HepG2 (cell line): ENCODE results near the gene RHBDD3. TPM values are rescaled to one million over a fixed set of nuclear protein-coding genes. Genes with fewer than 3 reads are reported as not detected.

Source experiments
- ATAC-seq: fragments of 200-7000 bp; cut with Tn5 transposase; 3 replicates; pipeline ENCODE4 v1.9.1; 2020; ENCODE audit warnings: mild to moderate bottlenecking, moderate library complexity
- BruUV-seq: library from RNA; stranded (reverse); fragments of 400-500 nt; replicated peaks from 2 replicates; lab custom pipeline; 2021; lab: Mats Ljungman, UMichigan
- CTCF ChIA-PET: fragments of 300-600 bp; formaldehyde crosslinking; extraction: SDS; loops from one replicate; lab custom pipeline; 2021; ENCODE audit warnings: low total read pairs, inconsistent platforms, low intra/inter-chr PET ratio; lab: Yijun Ruan, JAX
- POLR2A ChIA-PET: fragments of 350-600 bp; sonication (Branson Sonifier 250); formaldehyde crosslinking; loops from one replicate; lab custom pipeline; 2020; ENCODE audit warnings: antibody characterized with exemption, inconsistent platforms; lab: Yijun Ruan, JAX
- DNase-seq: peaks from one replicate; pipeline ENCODE4 v3.0.0-alpha.2; 2015; ENCODE audit warnings: low spot score
- FAIRE-seq: peaks from 3 replicates; lab custom pipeline; 2011; peaks lifted over from hg19 to GRCh38; lab: Jason Lieb, UNC
- H2AFZ ChIP-seq: one replicate; pipeline ENCODE4 v1.6.1; 2011; ENCODE audit warnings: low read length, inconsistent platforms
- H3K27ac ChIP-seq: fragments of 300-600 bp; 3 replicates; pipeline ENCODE4 v1.8.0; 2011; ENCODE audit warnings: mixed run types, mild to moderate bottlenecking, mixed read lengths, low read length, inconsistent platforms; ENCODE audit not compliant: insufficient read depth; ENCODE audit errors: extremely low read length
- H3K27me3 ChIP-seq, 2 experiments: fragments of 200-600 bp in 1 of 2; 2 replicates in 1 of 2; 3 replicates in 1 of 2; pipeline versions ENCODE4 v1.6.0 to v1.8.0; 2011; ENCODE audit warnings: low read length in 2 of 2, mild to moderate bottlenecking in 2 of 2, moderate library complexity in 2 of 2, inconsistent platforms in 1 of 2; ENCODE audit not compliant: insufficient read depth in 2 of 2, control insufficient read depth in 1 of 2
- H3K36me3 ChIP-seq, 2 experiments: fragments of 200-600 bp in 1 of 2; replicated peaks in 1 of 2; 2 replicates in 1 of 2; 3 replicates in 1 of 2; pipeline versions ENCODE4 v1.5.1 to v1.8.0; 2011; ENCODE audit warnings: low read length in 2 of 2, inconsistent platforms in 1 of 2; ENCODE audit not compliant: insufficient read depth in 2 of 2, control insufficient read depth in 1 of 2
- H3K4me1 ChIP-seq: 2 replicates; pipeline ENCODE4 v1.5.1; 2012; ENCODE audit warnings: low read length, inconsistent platforms; ENCODE audit not compliant: insufficient read depth
- H3K4me2 ChIP-seq: 2 replicates; pipeline ENCODE4 v1.6.0; 2011; ENCODE audit warnings: low read depth, low read length, inconsistent platforms
- H3K4me3 ChIP-seq, 3 experiments: fragments of 200-600 bp in 1 of 3; sonication (generic), shearing (Covaris generic) in 1 of 3; replicated peaks in 1 of 3; 2 replicates each; pipeline ENCODE4 v1.5.1; 2011 to 2016; ENCODE audit warnings: low read length in 3 of 3, inconsistent platforms in 2 of 3, low read depth in 2 of 3, mild to moderate bottlenecking in 2 of 3, control low read depth in 1 of 3, mixed read lengths in 1 of 3; ENCODE audit not compliant: insufficient read depth in 1 of 3
- H3K79me2 ChIP-seq: one replicate; pipeline ENCODE4 v1.6.1; 2011; ENCODE audit warnings: low read length, inconsistent platforms; ENCODE audit not compliant: insufficient read depth
- H3K9ac ChIP-seq: 2 replicates; pipeline ENCODE4 v1.6.0; 2011; ENCODE audit warnings: mild to moderate bottlenecking, low read depth, low read length, inconsistent platforms; ENCODE audit not compliant: insufficient read depth
- H3K9me3 ChIP-seq: 2 replicates; pipeline ENCODE4 v1.5.1; 2012; ENCODE audit warnings: mild to moderate bottlenecking, low read length
- H4K20me1 ChIP-seq: 2 replicates; pipeline ENCODE4 v1.6.0; 2011; ENCODE audit warnings: inconsistent platforms, mild to moderate bottlenecking, low read length, moderate library complexity; ENCODE audit not compliant: insufficient read depth
- ARHGAP35 ChIP-seq: sonication (generic); formaldehyde crosslinking; IDR thresholded peaks from 2 replicates; pipeline ENCODE4 v1.9.0; 2022; ENCODE audit warnings: mild to moderate bottlenecking, inconsistent platforms, moderate library complexity, missing genetic modification reagents, borderline replicate concordance
- ATF7 ChIP-seq, 2 experiments: fragments of 450-650 bp in 1 of 2; sonication (generic) in 1 of 2; formaldehyde crosslinking in 1 of 2; IDR thresholded peaks; 2 replicates each; pipeline versions ENCODE4 v1.4.0 to v1.6.1; 2016 to 2020; ENCODE audit warnings: antibody characterized with exemption in 1 of 2, mild to moderate bottlenecking in 1 of 2, missing genetic modification reagents in 1 of 2
- ESRRA ChIP-seq: sonication (generic); formaldehyde crosslinking; IDR thresholded peaks from 2 replicates; pipeline ENCODE4 v1.5.1; 2020; ENCODE audit warnings: mild to moderate bottlenecking, low read depth, missing genetic modification reagents
- ETV5 ChIP-seq: IDR thresholded peaks from 2 replicates; pipeline ENCODE4 v1.6.1; 2018; ENCODE audit warnings: missing biosample characterization, missing genetic modification reagents, inconsistent platforms, borderline replicate concordance
- HDAC1 ChIP-seq: sonication (generic); formaldehyde crosslinking; IDR thresholded peaks from 2 replicates; pipeline ENCODE4 v1.5.1; 2020; ENCODE audit warnings: mild to moderate bottlenecking, missing genetic modification reagents
- MTA3 ChIP-seq: sonication (generic); formaldehyde crosslinking; IDR thresholded peaks from 2 replicates; pipeline ENCODE4 v1.4.0; 2020; ENCODE audit warnings: missing genetic modification reagents
- SMARCC2 ChIP-seq: fragments of 450-650 bp; IDR thresholded peaks from 2 replicates; pipeline ENCODE4 v1.6.1; 2017; ENCODE audit warnings: antibody characterized with exemption, mild to moderate bottlenecking
- TBX2 ChIP-seq: sonication (generic); formaldehyde crosslinking; IDR thresholded peaks from 2 replicates; pipeline ENCODE4 v1.5.0; 2020; ENCODE audit warnings: missing genetic modification reagents, mild to moderate bottlenecking, borderline replicate concordance
- XBP1 ChIP-seq: sonication (generic); formaldehyde crosslinking; IDR thresholded peaks from 2 replicates; pipeline ENCODE4 v1.5.0; 2020; ENCODE audit warnings: missing genetic modification reagents
- ZC3H4 ChIP-seq: sonication (generic); formaldehyde crosslinking; IDR thresholded peaks from 2 replicates; pipeline ENCODE4 v1.4.0; 2020; ENCODE audit warnings: missing genetic modification reagents, borderline replicate concordance
- ZMYM3 ChIP-seq: sonication (generic); formaldehyde crosslinking; IDR thresholded peaks from 2 replicates; pipeline ENCODE4 v1.5.1; 2020; ENCODE audit warnings: mild to moderate bottlenecking, missing genetic modification reagents
- ZNF354B ChIP-seq: sonication (generic); formaldehyde crosslinking; IDR thresholded peaks from 2 replicates; pipeline ENCODE4 v1.8.0; 2022; ENCODE audit warnings: mild to moderate bottlenecking, missing genetic modification reagents
- ZNF451 ChIP-seq: sonication (generic); formaldehyde crosslinking; IDR thresholded peaks from 2 replicates; pipeline ENCODE4 v1.5.0; 2020; ENCODE audit warnings: mild to moderate bottlenecking, missing genetic modification reagents
- ZNF570 ChIP-seq: sonication (generic); formaldehyde crosslinking; IDR thresholded peaks from 2 replicates; pipeline ENCODE4 v1.4.0; 2020; ENCODE audit warnings: mild to moderate bottlenecking, missing genetic modification reagents, borderline replicate concordance
- ZNF614 ChIP-seq: IDR thresholded peaks from 2 replicates; pipeline ENCODE4 v1.6.1; 2018; ENCODE audit warnings: missing biosample characterization, missing genetic modification reagents, inconsistent platforms, borderline replicate concordance
- ZNF749 ChIP-seq: sonication (generic); formaldehyde crosslinking; IDR thresholded peaks from 2 replicates; pipeline ENCODE4 v1.8.0; 2022; ENCODE audit warnings: mild to moderate bottlenecking, missing genetic modification reagents, moderate library complexity, borderline replicate concordance
- WGBS: methylation state at CpG from one replicate; pipeline ENCODE4 v1.1.6; 2017; ENCODE audit warnings: low lambda C conversion rate; 5-methylcytosine and 5-hydroxymethylcytosine counted together
- in situ Hi-C: cut with HindIII; loops from 2 replicates; pipeline ENCODE4 v1.10.0; 2017; ENCODE audit warnings: low pct_unique_long_range_greater_than_20kb; ENCODE audit not compliant: extremely low pct_ligation_motif_present
- intact Hi-C: fragments of 100-400 bp; cut with micrococcal nuclease; formaldehyde crosslinking; loops from one replicate; pipeline ENCODE4 v1.10.0; 2022; ENCODE audit not compliant: unreplicated experiment
- polyA plus RNA-seq, 8 experiments: library from polyadenylated mRNA; depleted of rRNA in 3 of 8; stranded (reverse) in 7 of 8; unstranded in 1 of 8; fragments of >200 nt; fragmentation: Illumina TruSeq in 4 of 8; extraction: Trizol in 4 of 8; gene quantifications; 2 replicates each; pipeline versions ENCODE4 v1.2.1 to v1.2.3, GENCODE V29; 2011 to 2016; ENCODE audit warnings: low read depth in 4 of 8, missing spikeins in 1 of 8, mixed read lengths in 1 of 8; ENCODE audit not compliant: insufficient read depth in 1 of 8
- total RNA-seq, 5 experiments: library from RNA; depleted of rRNA; stranded (reverse); fragments of >200 nt; fragmentation: Illumina TruSeq; extraction: Trizol; gene quantifications; 2 replicates each; pipeline ENCODE4 v1.2.3, GENCODE V29; 2016; ENCODE audit warnings: low read depth in 1 of 5
- TF ChIP-seq, protein P1 (sequence below): sonication (generic); formaldehyde crosslinking; conservative IDR thresholded peaks from 2 replicates; pipeline ENCODE4 v1.8.1; 2023; ENCODE audit warnings: missing genetic modification reagents
- TF ChIP-seq, protein P2 (sequence below): sonication (generic); formaldehyde crosslinking; IDR thresholded peaks from 2 replicates; pipeline ENCODE4 v1.8.1; 2023; ENCODE audit warnings: mild to moderate bottlenecking, moderate library complexity, missing genetic modification reagents

Gene RHBDD3
- total and polyA plus RNA-seq, 2 of the 13 experiments (the other 11 are each of a cell fraction or from before 2014, with no cell fraction given) = 12.1 to 26.7 TPM

DNA sequence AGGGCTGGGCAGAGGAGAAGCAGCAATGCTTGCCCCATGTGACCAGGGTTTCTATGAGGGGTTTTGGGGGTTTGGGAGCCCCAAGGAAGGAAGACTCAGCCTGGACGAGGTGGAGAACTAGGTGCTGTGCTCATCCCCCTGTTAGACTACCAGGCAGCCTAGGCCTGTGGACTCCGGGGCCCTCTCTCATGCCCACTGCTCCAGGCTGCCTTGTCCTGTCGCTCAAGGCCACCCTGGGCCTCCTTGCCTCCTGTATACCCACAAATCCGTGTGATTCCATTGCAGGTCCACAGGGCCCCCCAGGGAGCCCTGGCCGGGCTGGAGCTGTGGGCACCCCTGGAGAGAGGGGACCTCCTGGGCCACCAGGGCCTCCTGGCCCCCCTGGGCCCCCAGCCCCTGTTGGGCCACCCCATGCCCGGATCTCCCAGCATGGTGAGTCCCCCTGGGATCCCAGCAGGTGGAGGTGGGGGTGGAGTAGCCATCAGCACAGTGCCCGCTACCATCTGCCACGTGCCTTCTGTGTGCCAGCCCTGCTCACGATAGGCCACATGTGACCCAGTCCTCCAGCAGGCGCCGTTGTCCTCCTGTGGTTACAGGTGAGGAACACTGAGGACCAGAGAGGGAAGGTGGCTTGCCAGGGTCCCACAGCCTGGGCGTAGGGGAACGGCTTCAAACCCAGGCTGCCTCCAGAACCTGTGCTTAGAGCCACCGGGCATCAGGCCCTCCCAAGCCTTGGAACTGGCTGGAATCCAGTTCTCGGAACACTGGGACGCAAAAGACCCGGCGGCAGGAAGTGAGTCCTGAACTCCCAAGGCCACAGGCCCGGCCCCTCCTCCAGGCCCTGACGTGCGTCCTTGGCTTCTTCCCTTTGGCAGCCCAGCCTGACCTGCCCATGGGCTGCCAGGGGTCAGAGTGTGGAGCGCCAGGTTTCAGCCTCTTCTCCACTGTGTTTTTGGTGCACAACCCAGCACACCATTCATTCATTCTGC lies 35.5 kb downstream of the RHBDD3 start (continued):
- no peak for TF ChIP-seq ZNF749 (CRISPR knock-in tag)
- TF ChIP-seq, protein P1, sequence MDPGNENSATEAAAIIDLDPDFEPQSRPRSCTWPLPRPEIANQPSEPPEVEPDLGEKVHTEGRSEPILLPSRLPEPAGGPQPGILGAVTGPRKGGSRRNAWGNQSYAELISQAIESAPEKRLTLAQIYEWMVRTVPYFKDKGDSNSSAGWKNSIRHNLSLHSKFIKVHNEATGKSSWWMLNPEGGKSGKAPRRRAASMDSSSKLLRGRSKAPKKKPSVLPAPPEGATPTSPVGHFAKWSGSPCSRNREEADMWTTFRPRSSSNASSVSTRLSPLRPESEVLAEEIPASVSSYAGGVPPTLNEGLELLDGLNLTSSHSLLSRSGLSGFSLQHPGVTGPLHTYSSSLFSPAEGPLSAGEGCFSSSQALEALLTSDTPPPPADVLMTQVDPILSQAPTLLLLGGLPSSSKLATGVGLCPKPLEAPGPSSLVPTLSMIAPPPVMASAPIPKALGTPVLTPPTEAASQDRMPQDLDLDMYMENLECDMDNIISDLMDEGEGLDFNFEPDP (CRISPR knock-in tag) = no peak
- no peak for TF ChIP-seq ZNF451 (CRISPR knock-in tag)
- TF ChIP-seq, protein P2, sequence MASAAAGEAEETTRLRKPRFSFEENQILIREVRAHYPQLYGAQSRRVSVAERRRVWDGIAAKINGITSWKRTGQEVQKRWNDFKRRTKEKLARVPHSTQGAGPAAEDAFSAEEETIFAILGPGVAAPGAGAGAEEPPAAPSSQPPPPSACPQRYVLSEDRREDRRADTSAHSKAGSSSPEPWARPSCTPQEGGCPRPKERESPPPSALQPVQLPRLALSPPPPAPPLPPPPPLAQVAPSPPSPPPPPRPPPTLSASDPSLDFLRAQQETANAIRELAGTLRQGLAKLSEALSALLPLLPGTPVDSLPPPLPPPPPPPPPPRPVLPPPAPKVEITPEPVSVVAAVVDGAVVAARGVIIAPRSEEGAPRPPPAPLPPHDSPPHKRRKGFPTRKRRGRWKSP (CRISPR knock-in tag) = no peak
- TF ChIP-seq MTA3 (CRISPR knock-in tag) = no peak

- in situ Hi-C loops = no loop called here
- TF ChIP-seq HDAC1 (CRISPR knock-in tag) (no peak), ETV5 (CRISPR knock-in tag) (no peak), ESRRA (CRISPR knock-in tag) (no peak), ARHGAP35 (CRISPR knock-in tag) (no peak), SMARCC2 (no peak), ZNF570 (CRISPR knock-in tag) (no peak), ZMYM3 (CRISPR knock-in tag) (no peak), XBP1 (CRISPR knock-in tag) (no peak), ZNF614 (CRISPR knock-in tag) (no peak), TBX2 (CRISPR knock-in tag) (no peak), ZNF354B (CRISPR knock-in tag) (no peak), ATF7 (IDR thresholded peaks at IDR 0.05) (no peak), ATF7 (CRISPR knock-in tag; IDR thresholded peaks at IDR 0.05) (no peak), ZC3H4 (CRISPR knock-in tag) (no peak)
These were observed 36.6 kb downstream of the RHBDD3 start for GRCh38 chr22:29230972-29231875.

More at GRCh38 chr22:29230972-29231875, 36.6 kb downstream of the RHBDD3 start:
- POLR2A ChIA-PET = no interaction called here
- ATAC-seq (no peak), DNase-seq (no peak), FAIRE-seq (no peak)
- H3K4me3 ChIP-seq = no peak overlapping the region
- no peaks in the 10 kb centered on the region for H3K36me3 ChIP-seq
- intact Hi-C loops = no loop called here
- peaks cover 7 to 11% of the 10 kb centered on the region in 2 experiments; a peak in 4 of 5 replicates for H3K27me3 ChIP-seq
- CTCF ChIA-PET = no interaction called here
- no peak overlapping the region for H2AFZ ChIP-seq
- no peak overlapping the region for H3K27ac ChIP-seq
- no peaks in the 10 kb centered on the region for H3K9me3 ChIP-seq
- peaks cover 34% of the 10 kb centered on the region for H3K4me1 ChIP-seq
- 52% methylated on average over 12 of the region's 19 CpGs for WGBS
- H3K79me2 ChIP-seq = no peaks in the 10 kb centered on the region
- BruUV-seq = no TSS peak
- H4K20me1 ChIP-seq = no peaks in the 10 kb centered on the region
- H3K4me2 ChIP-seq = no peak overlapping the region
- no peak overlapping the region for H3K9ac ChIP-seq
